HepG2 (cell line): Measurements from ENCODE around the gene GARIN5A. TPM values are rescaled to one million over a fixed set of nuclear protein-coding genes. Genes with fewer than 3 reads are reported as not detected.
A peak's percentile ranks its signal among the peaks of the same experiment; 100 is the strongest.

ENCODE experiments used
- ATAC-seq: fragments of 200-7000 bp; cut with Tn5 transposase; 3 replicates; pipeline ENCODE4 v1.9.1; 2020; ENCODE audit warnings: mild to moderate bottlenecking, moderate library complexity
- BruUV-seq: library from RNA; stranded (reverse); fragments of 400-500 nt; replicated peaks from 2 replicates; lab custom pipeline; 2021; lab: Mats Ljungman, UMichigan
- CTCF ChIA-PET: fragments of 300-600 bp; formaldehyde crosslinking; extraction: SDS; loops from one replicate; lab custom pipeline; 2021; ENCODE audit warnings: low total read pairs, inconsistent platforms, low intra/inter-chr PET ratio; lab: Yijun Ruan, JAX
- POLR2A ChIA-PET: fragments of 350-600 bp; sonication (Branson Sonifier 250); formaldehyde crosslinking; loops from one replicate; lab custom pipeline; 2020; ENCODE audit warnings: antibody characterized with exemption, inconsistent platforms; lab: Yijun Ruan, JAX
- DNase-seq: peaks from one replicate; pipeline ENCODE4 v3.0.0-alpha.2; 2015; ENCODE audit warnings: low spot score
- FAIRE-seq: peaks from 3 replicates; lab custom pipeline; 2011; peaks lifted over from hg19 to GRCh38; lab: Jason Lieb, UNC
- H2AFZ ChIP-seq: one replicate; pipeline ENCODE4 v1.6.1; 2011; ENCODE audit warnings: low read length, inconsistent platforms
- H3K27ac ChIP-seq: fragments of 300-600 bp; 3 replicates; pipeline ENCODE4 v1.8.0; 2011; ENCODE audit warnings: mixed run types, mild to moderate bottlenecking, mixed read lengths, low read length, inconsistent platforms; ENCODE audit not compliant: insufficient read depth; ENCODE audit errors: extremely low read length
- H3K27me3 ChIP-seq, 2 experiments: fragments of 200-600 bp in 1 of 2; 2 replicates in 1 of 2; 3 replicates in 1 of 2; pipeline versions ENCODE4 v1.6.0 to v1.8.0; 2011; ENCODE audit warnings: low read length in 2 of 2, mild to moderate bottlenecking in 2 of 2, moderate library complexity in 2 of 2, inconsistent platforms in 1 of 2; ENCODE audit not compliant: insufficient read depth in 2 of 2, control insufficient read depth in 1 of 2
- H3K36me3 ChIP-seq, 2 experiments: fragments of 200-600 bp in 1 of 2; replicated peaks in 1 of 2; 2 replicates in 1 of 2; 3 replicates in 1 of 2; pipeline versions ENCODE4 v1.5.1 to v1.8.0; 2011; ENCODE audit warnings: low read length in 2 of 2, inconsistent platforms in 1 of 2; ENCODE audit not compliant: insufficient read depth in 2 of 2, control insufficient read depth in 1 of 2
- H3K4me1 ChIP-seq: 2 replicates; pipeline ENCODE4 v1.5.1; 2012; ENCODE audit warnings: low read length, inconsistent platforms; ENCODE audit not compliant: insufficient read depth
- H3K4me2 ChIP-seq: 2 replicates; pipeline ENCODE4 v1.6.0; 2011; ENCODE audit warnings: low read depth, low read length, inconsistent platforms
- H3K4me3 ChIP-seq, 3 experiments: fragments of 200-600 bp in 1 of 3; sonication (generic), shearing (Covaris generic) in 1 of 3; replicated peaks in 1 of 3; 2 replicates each; pipeline ENCODE4 v1.5.1; 2011 to 2016; ENCODE audit warnings: low read length in 3 of 3, inconsistent platforms in 2 of 3, low read depth in 2 of 3, mild to moderate bottlenecking in 2 of 3, control low read depth in 1 of 3, mixed read lengths in 1 of 3; ENCODE audit not compliant: insufficient read depth in 1 of 3
- H3K79me2 ChIP-seq: one replicate; pipeline ENCODE4 v1.6.1; 2011; ENCODE audit warnings: low read length, inconsistent platforms; ENCODE audit not compliant: insufficient read depth
- H3K9ac ChIP-seq: 2 replicates; pipeline ENCODE4 v1.6.0; 2011; ENCODE audit warnings: mild to moderate bottlenecking, low read depth, low read length, inconsistent platforms; ENCODE audit not compliant: insufficient read depth
- H3K9me3 ChIP-seq: 2 replicates; pipeline ENCODE4 v1.5.1; 2012; ENCODE audit warnings: mild to moderate bottlenecking, low read length
- H4K20me1 ChIP-seq: 2 replicates; pipeline ENCODE4 v1.6.0; 2011; ENCODE audit warnings: inconsistent platforms, mild to moderate bottlenecking, low read length, moderate library complexity; ENCODE audit not compliant: insufficient read depth
- PHF21A ChIP-seq: sonication (generic); formaldehyde crosslinking; IDR thresholded peaks from 2 replicates; pipeline ENCODE4 v1.5.0; 2020; ENCODE audit warnings: mild to moderate bottlenecking, missing genetic modification reagents
- WGBS: methylation state at CpG from one replicate; pipeline ENCODE4 v1.1.6; 2017; ENCODE audit warnings: low lambda C conversion rate; 5-methylcytosine and 5-hydroxymethylcytosine counted together
- in situ Hi-C: cut with HindIII; loops from 2 replicates; pipeline ENCODE4 v1.10.0; 2017; ENCODE audit warnings: low pct_unique_long_range_greater_than_20kb; ENCODE audit not compliant: extremely low pct_ligation_motif_present
- intact Hi-C: fragments of 100-400 bp; cut with micrococcal nuclease; formaldehyde crosslinking; loops from one replicate; pipeline ENCODE4 v1.10.0; 2022; ENCODE audit not compliant: unreplicated experiment
- polyA plus RNA-seq, 8 experiments: library from polyadenylated mRNA; depleted of rRNA in 3 of 8; stranded (reverse) in 7 of 8; unstranded in 1 of 8; fragments of >200 nt; fragmentation: Illumina TruSeq in 4 of 8; extraction: Trizol in 4 of 8; gene quantifications; 2 replicates each; pipeline versions ENCODE4 v1.2.1 to v1.2.3, GENCODE V29; 2011 to 2016; ENCODE audit warnings: low read depth in 4 of 8, missing spikeins in 1 of 8, mixed read lengths in 1 of 8; ENCODE audit not compliant: insufficient read depth in 1 of 8
- total RNA-seq, 5 experiments: library from RNA; depleted of rRNA; stranded (reverse); fragments of >200 nt; fragmentation: Illumina TruSeq; extraction: Trizol; gene quantifications; 2 replicates each; pipeline ENCODE4 v1.2.3, GENCODE V29; 2016; ENCODE audit warnings: low read depth in 1 of 5
- TF ChIP-seq, protein P1 (sequence below): IDR thresholded peaks from 2 replicates; pipeline ENCODE4 v1.6.1; 2012; ENCODE audit warnings: inconsistent platforms
- TF ChIP-seq, protein P2 (sequence below): sonication (generic); formaldehyde crosslinking; IDR thresholded peaks from 2 replicates; pipeline ENCODE4 v1.9.0; 2021; ENCODE audit warnings: missing genetic modification reagents, borderline replicate concordance
- TF ChIP-seq, protein P3 (sequence below), 2 experiments: fragments of 450-650 bp in 1 of 2; sonication (generic) in 1 of 2; formaldehyde crosslinking in 1 of 2; IDR thresholded peaks; 2 replicates each; pipeline versions ENCODE4 v1.6.1 to v1.8.0; 2016 to 2022; ENCODE audit warnings: antibody characterized with exemption in 1 of 2, mild to moderate bottlenecking in 1 of 2, missing genetic modification reagents in 1 of 2

GARIN5A gene
- total and polyA plus RNA-seq, 2 of the 13 experiments (the other 11 are each of a cell fraction or from before 2014, with no cell fraction given): not detected

DNA sequence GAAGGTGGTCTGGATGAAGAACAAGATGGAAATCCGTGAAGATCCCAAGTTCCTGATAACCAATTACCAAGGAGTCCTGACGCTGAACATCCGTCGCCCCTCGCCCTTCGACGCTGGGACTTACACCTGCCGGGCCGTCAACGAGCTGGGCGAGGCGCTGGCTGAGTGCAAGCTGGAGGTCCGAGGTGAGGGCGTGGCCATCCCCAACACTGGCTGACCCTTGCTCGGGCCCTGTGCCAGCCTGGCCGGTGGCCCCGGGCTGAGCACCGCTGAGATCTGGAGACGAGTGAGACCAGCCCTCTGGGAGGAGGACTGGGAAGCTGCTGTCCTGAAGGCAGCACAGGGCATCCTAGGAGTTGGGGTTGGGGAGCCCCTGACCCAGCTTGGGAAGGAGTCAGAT is 12.3 kb downstream of the GARIN5A start:
- H3K36me3 ChIP-seq: no peaks in the 10 kb centered on the region
- peak; percentile 8; the same call in 2 of the 3 replicates for ATAC-seq
- no peak for FAIRE-seq
- intact Hi-C loops (no loop called here), in situ Hi-C loops (loop anchor here (10.0 kb wide), 1 partner anchor 90 kb away; the partner anchor contains the start of gene NR1H2)
- H4K20me1 ChIP-seq: no peaks in the 10 kb centered on the region
- no peak overlapping the region for H3K27ac ChIP-seq
- no peaks in the 10 kb centered on the region for H3K27me3 ChIP-seq
- BruUV-seq: no TSS peak
- H3K9me3 ChIP-seq: no peaks in the 10 kb centered on the region
- H3K4me2 ChIP-seq: peak overlapping the region; percentile 77
- H3K4me1 ChIP-seq: peaks cover 55% of the 10 kb centered on the region
- H3K9ac ChIP-seq: peak overlapping the region; percentile 48
- ChIA-PET CTCF (interaction anchor here (1.5 to 1.9 kb wide), 2 partner anchors 15 to 96 kb away, joined by 3 to 5 read pairs; no protein-coding TSS in a partner anchor), POLR2A (interaction anchor here (1.6 kb wide), 1 partner anchor 80 kb away, joined by 8 read pairs; the partner anchor contains the start of gene POLD1)
- TF ChIP-seq, protein P1, sequence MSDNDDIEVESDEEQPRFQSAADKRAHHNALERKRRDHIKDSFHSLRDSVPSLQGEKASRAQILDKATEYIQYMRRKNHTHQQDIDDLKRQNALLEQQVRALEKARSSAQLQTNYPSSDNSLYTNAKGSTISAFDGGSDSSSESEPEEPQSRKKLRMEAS: peak; percentile 17; the same call in 1 of the 2 replicates
- TF ChIP-seq PHF21A: 0 out of 2 replicates have a peak, but pooled peaks have one; percentile 12
- TF ChIP-seq, protein P2, sequence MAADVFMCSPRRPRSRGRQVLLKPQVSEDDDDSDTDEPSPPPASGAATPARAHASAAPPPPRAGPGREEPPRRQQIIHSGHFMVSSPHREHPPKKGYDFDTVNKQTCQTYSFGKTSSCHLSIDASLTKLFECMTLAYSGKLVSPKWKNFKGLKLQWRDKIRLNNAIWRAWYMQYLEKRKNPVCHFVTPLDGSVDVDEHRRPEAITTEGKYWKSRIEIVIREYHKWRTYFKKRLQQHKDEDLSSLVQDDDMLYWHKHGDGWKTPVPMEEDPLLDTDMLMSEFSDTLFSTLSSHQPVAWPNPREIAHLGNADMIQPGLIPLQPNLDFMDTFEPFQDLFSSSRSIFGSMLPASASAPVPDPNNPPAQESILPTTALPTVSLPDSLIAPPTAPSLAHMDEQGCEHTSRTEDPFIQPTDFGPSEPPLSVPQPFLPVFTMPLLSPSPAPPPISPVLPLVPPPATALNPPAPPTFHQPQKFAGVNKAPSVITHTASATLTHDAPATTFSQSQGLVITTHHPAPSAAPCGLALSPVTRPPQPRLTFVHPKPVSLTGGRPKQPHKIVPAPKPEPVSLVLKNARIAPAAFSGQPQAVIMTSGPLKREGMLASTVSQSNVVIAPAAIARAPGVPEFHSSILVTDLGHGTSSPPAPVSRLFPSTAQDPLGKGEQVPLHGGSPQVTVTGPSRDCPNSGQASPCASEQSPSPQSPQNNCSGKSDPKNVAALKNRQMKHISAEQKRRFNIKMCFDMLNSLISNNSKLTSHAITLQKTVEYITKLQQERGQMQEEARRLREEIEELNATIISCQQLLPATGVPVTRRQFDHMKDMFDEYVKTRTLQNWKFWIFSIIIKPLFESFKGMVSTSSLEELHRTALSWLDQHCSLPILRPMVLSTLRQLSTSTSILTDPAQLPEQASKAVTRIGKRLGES (CRISPR knock-in tag): no peak
- WGBS: 41% methylated on average over 4 of the region's 19 CpGs
- H2AFZ ChIP-seq: no peak overlapping the region
- no peak for DNase-seq
- H3K4me3 ChIP-seq: peak overlapping the region in 2 of 3 experiments; percentile 32 to 66; a peak in 2 of 6 replicates
- no peaks in the 10 kb centered on the region for H3K79me2 ChIP-seq

DNA sequence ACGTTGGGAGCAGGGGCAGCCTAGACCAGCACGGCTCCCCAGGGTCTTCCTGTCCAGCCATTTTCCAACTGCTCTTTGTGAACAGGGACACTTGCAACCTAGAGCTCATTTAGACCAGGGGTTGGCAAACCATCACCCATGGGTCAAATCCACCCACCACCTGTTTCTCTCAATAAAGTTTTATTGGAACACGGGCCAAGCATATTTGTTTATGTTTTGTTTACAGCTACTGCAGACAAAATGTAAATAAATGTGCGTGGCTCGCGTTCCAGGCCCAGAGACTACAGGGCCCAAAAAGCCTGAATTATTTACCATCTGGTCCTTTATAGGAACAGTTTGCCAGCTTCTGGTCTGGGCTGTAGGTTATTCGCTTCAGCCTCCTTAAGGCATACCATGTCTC is 13.7 kb downstream of the GARIN5A start:
- H3K79me2 ChIP-seq: no peaks in the 10 kb centered on the region
- H3K4me3 ChIP-seq: no peak overlapping the region
- no peak for ATAC-seq
- no peak overlapping the region for H3K9ac ChIP-seq
- intact Hi-C loops: no loop called here
- no peak overlapping the region for H3K4me2 ChIP-seq
- FAIRE-seq: no peak
- no peak overlapping the region for H2AFZ ChIP-seq
- H3K27ac ChIP-seq: no peak overlapping the region
- H3K27me3 ChIP-seq: no peaks in the 10 kb centered on the region
- no peak for DNase-seq
- BruUV-seq: no TSS peak
- no peaks in the 10 kb centered on the region for H4K20me1 ChIP-seq
- POLR2A ChIA-PET: no interaction called here
- H3K4me1 ChIP-seq: peaks cover 55% of the 10 kb centered on the region
- 52% methylated on average over 6 of the region's 7 CpGs for WGBS
- in situ Hi-C loops: loop anchor here (10.0 kb wide), 1 partner anchor 88 kb away; the partner anchor contains the start of gene NR1H2
- no peaks in the 10 kb centered on the region for H3K36me3 ChIP-seq
- CTCF ChIA-PET: no interaction called here
- H3K9me3 ChIP-seq: no peaks in the 10 kb centered on the region
- TF ChIP-seq, protein P3, sequence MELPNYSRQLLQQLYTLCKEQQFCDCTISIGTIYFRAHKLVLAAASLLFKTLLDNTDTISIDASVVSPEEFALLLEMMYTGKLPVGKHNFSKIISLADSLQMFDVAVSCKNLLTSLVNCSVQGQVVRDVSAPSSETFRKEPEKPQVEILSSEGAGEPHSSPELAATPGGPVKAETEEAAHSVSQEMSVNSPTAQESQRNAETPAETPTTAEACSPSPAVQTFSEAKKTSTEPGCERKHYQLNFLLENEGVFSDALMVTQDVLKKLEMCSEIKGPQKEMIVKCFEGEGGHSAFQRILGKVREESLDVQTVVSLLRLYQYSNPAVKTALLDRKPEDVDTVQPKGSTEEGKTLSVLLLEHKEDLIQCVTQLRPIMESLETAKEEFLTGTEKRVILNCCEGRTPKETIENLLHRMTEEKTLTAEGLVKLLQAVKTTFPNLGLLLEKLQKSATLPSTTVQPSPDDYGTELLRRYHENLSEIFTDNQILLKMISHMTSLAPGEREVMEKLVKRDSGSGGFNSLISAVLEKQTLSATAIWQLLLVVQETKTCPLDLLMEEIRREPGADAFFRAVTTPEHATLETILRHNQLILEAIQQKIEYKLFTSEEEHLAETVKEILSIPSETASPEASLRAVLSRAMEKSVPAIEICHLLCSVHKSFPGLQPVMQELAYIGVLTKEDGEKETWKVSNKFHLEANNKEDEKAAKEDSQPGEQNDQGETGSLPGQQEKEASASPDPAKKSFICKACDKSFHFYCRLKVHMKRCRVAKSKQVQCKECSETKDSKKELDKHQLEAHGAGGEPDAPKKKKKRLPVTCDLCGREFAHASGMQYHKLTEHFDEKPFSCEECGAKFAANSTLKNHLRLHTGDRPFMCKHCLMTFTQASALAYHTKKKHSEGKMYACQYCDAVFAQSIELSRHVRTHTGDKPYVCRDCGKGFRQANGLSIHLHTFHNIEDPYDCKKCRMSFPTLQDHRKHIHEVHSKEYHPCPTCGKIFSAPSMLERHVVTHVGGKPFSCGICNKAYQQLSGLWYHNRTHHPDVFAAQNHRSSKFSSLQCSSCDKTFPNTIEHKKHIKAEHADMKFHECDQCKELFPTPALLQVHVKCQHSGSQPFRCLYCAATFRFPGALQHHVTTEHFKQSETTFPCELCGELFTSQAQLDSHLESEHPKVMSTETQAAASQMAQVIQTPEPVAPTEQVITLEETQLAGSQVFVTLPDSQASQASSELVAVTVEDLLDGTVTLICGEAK (IDR thresholded peaks at IDR 0.05): peak; percentile 67
- TF ChIP-seq, protein P3 (CRISPR knock-in tag; IDR thresholded peaks at IDR 0.05): peak; percentile 98
